ENCODE results near the gene FBN3.

DNA sequence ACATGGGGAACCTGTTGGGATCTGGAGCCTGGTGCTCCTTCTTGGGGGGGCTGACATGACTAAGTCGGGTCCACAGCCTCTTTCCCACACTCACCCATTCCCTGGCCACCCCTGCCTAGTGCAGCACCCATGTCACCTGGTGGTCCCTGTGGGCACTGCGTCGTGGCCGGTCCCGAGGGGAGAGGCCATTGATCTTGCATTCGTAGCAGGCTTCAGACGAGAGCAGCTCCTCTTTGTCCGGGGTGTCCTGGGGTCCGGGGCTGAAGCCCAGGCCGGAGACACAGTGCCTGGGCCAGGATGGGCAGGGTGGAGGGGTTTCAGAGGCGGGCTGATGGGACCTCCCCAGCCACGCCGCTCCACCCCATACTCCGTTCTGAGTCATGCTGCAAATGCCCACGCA, 77.5 kb downstream of the FBN3 start:
- TF ChIP-seq YY1 (IDR thresholded peaks at IDR 0.05; ENCODE audit: insufficient read depth, insufficient read length) (no peak), ZNF274 (IDR thresholded peaks at IDR 0.05; ENCODE audit: low read depth, low read length) (no peak), SUZ12 (IDR thresholded peaks at IDR 0.05; ENCODE audit: extremely low read depth, insufficient read depth, insufficient read length) (no peak)

All from NT2/D1 (cell line).